Stimulated activated naive CD4-positive, alpha-beta T cell treated with Interleukin-2 at 50 U/mL for 16 hours (primary cell): Measurements from ENCODE around the gene PDK2.

Source experiments
- DNase-seq: peaks from one replicate; lab custom pipeline; 2025; lab: John Stamatoyannopoulos, UW

The PDK2 gene

GRCh38 chr17:50149417-50150353, 54.5 kb downstream of the PDK2 start:
- DNase-seq: peak; percentile 51

GRCh38 chr17:50150354-50151040, 55.3 kb downstream of the PDK2 start, which contains the start of gene PPP1R9B:
Gene PPP1R9B (minus strand): TSS chr17:50150677. CDS start chr17:50150513, 164 bp downstream.
- DNase-seq: no peak

DNA sequence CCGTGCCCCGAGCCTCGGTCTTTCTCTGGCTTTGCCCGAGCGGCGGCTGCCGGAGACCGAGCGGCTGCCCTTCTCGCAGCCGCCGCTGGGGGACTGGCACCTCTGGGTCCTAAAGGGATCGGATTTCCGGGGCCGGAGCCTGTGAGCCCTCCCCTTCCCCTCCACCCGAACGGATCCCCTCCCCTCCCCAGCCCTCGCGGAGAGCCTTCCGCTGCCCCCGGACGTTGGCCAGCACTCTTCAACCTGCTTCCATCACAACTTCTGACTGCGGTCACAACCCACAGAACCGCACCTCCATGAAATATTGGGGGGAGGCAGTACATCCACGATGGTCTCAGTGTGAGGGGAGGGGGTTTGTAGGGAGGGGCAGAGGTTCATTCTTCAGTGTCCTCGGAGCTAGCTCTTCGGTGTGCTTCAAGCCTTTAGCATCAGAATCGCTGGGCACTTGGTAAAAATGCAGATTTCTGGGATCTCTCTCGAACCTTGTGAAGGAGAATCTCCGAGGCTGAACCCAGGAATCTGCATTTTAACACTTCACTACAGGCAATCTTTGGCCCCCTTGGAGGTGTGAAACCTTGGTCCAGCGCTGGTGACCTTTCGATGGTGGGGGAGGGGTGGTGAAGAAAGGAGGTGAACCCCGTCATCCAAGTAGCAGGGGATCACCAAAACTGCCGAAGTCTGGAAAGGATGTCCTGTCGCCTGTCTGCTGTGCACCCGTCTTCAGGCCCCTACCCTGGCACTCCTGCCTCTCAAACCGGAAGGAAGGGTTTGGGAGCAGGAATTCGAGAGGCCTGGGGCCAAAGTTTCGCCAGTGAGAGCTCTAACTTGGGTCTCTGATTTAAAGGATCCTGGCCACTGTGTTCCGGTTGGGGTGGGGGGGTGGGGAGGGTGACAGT, 56.1 kb downstream of the PDK2 start:
- DNase-seq: peak; percentile 86

DNA sequence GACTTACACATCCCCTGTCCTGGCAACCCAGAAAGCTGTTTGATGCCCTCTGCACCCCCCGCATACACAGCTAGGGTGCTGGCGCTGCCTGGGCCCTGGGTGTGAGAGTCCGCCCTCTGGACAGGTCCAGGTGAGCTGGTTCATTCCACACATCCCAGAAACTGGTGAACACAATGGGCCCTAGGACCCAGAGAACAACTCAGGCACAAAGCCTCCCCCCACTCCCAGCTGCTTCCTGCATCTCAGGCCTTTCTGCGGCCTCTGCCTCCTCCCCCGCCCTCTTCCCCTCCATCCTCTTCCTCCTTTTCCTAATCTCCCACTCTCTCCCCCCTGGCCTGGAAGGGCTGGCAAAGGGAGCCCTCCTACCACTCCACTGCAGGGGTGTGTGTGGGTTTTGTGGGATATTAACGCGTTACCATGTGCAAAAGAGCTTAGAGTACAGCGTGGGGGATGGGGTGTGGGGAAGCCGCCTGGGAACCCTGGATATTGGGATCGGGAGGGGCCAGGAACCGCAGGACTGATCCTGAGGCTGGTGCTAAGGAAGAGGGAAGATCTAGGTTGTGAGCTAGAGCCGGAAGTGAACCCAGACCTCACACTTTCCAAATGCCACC, 56.9 kb downstream of the PDK2 start:
- DNase-seq: peak; percentile 17

DNA sequence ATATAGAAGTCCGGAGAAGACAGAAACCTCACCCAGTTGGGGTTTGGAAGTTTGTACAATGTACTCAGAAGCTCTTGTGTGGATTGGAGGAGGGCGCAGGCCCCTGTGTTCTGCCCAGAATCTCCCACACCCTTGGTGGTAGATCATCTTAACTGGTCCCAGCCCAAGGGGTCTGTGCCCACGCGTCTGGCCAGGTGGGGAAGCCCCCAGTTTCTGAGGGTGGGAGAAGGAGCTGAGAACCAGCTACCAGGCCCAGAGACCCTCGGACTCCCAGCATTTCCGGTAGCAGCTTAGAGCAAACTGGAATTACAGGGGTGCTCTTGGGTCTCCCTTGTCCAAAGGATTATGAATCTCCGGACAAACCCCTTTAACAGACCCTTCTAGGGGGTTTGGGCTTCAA, 57.6 kb downstream of the PDK2 start:
- DNase-seq: no peak

GRCh38 chr17:50153650-50154575, 58.8 kb downstream of the PDK2 start:
- no peak for DNase-seq

- no peak for DNase-seq
These were observed 59.5 kb downstream of the PDK2 start for GRCh38 chr17:50154604-50155003.

- DNase-seq: no peak
These were observed 60.1 kb downstream of the PDK2 start for GRCh38 chr17:50155115-50155819.

GRCh38 chr17:50157891-50158290, 62.7 kb downstream of the PDK2 start:
- no peak for DNase-seq

GRCh38 chr17:50161023-50161910, 66.1 kb downstream of the PDK2 start:
- DNase-seq: peak; percentile 90
